ENCODE data around the gene PPHLN1. TPM values are rescaled to one million over a fixed set of nuclear protein-coding genes. Genes with fewer than 3 reads are reported as not detected.

PPHLN1 gene
- total and polyA plus RNA-seq, 2 of the 8 experiments (the other 6 are each of a cell fraction or from before 2014, with no cell fraction given) = 34.3 to 71.6 TPM

GRCh38 chr12:42420395-42420794, 94.4 kb downstream of the PPHLN1 start (continued):
- TF ChIP-seq CHD7 (IDR thresholded peaks at IDR 0.05; ENCODE audit: insufficient replicate concordance, low read length) (no peak), E2F6 (IDR thresholded peaks at IDR 0.05) (no peak), GTF2F1 (IDR thresholded peaks at IDR 0.05; ENCODE audit: borderline replicate concordance, low read depth, low read length) (no peak), PHF8 (conservative IDR thresholded peaks at IDR 0.05; ENCODE audit: low read depth, low read length) (no peak), JUND (IDR thresholded peaks at IDR 0.05; ENCODE audit: low read length) (no peak), TBP (IDR thresholded peaks at IDR 0.05; ENCODE audit: low read depth, low read length) (no peak), CHD1 (IDR thresholded peaks at IDR 0.05; ENCODE audit: low read depth, low read length) (no peak), CREB1 (IDR thresholded peaks at IDR 0.05) (no peak), SRF (IDR thresholded peaks at IDR 0.05; ENCODE audit: low read depth, low read length) (no peak)

All from H1 (cell line).